Neural progenitor cell (in vitro differentiated cells): ENCODE results near the gene SLC12A7. TPM values are rescaled to one million over a fixed set of nuclear protein-coding genes. Genes with fewer than 3 reads are reported as not detected.
"Not testable (repeated sequence)": the region's sequence is repeated elsewhere in the genome, so short reads cannot be mapped to it uniquely, and the experiment has no call there.

Source experiments
- DNase-seq: peaks from one replicate; pipeline ENCODE4 v3.0.0-alpha.2; 2016; ENCODE audit warnings: low spot score
- H2AFZ ChIP-seq: fragments of 200-600 bp; sonication (generic); replicated peaks from 2 replicates; pipeline ENCODE4 v1.6.1; 2016; ENCODE audit warnings: antibody characterized with exemption
- H3F3A ChIP-seq: fragments of 200-600 bp; sonication (generic); 2 replicates; pipeline ENCODE4 v1.6.1; 2016; ENCODE audit warnings: antibody characterized with exemption, low read depth
- H3K27ac ChIP-seq: fragments of 200-600 bp; sonication (generic); 2 replicates; pipeline ENCODE4 v1.5.1; 2016; ENCODE audit warnings: mild to moderate bottlenecking
- H3K27me3 ChIP-seq: fragments of 200-600 bp; sonication (generic); 2 replicates; pipeline ENCODE4 v1.6.1; 2016; ENCODE audit warnings: mild to moderate bottlenecking, moderate library complexity
- H3K36me3 ChIP-seq: fragments of 200-600 bp; sonication (generic); 2 replicates; pipeline ENCODE4 v1.5.1; 2016
- H3K4me1 ChIP-seq: fragments of 200-600 bp; sonication (generic); 2 replicates; pipeline ENCODE4 v1.6.1; 2016; ENCODE audit warnings: mixed run types
- H3K4me2 ChIP-seq: fragments of 200-600 bp; sonication (generic); 2 replicates; pipeline ENCODE4 v1.6.1; 2016
- H3K4me3 ChIP-seq: fragments of 200-600 bp; sonication (generic); 2 replicates; pipeline ENCODE4 v1.5.1; 2016
- H3K79me2 ChIP-seq: fragments of 200-600 bp; sonication (generic); 2 replicates; pipeline ENCODE4 v1.6.1; 2016; ENCODE audit warnings: low read depth
- H3K9ac ChIP-seq: fragments of 200-600 bp; sonication (generic); 2 replicates; pipeline ENCODE4 v1.6.1; 2016
- H3K9me3 ChIP-seq: fragments of 200-600 bp; sonication (generic); 2 replicates; pipeline ENCODE4 v1.5.1; 2016; ENCODE audit warnings: low read depth
- H4K20me1 ChIP-seq: fragments of 200-600 bp; sonication (generic); 2 replicates; pipeline ENCODE4 v1.6.1; 2016; ENCODE audit warnings: low read depth
- H3K27ac Mint-ChIP-seq: 3 replicates; pipeline ENCODE4 v1.8.0; 2021; ENCODE audit warnings: mixed read lengths
- H3K27me3 Mint-ChIP-seq: 2 replicates; pipeline ENCODE4 v1.8.0; 2022; ENCODE audit warnings: low read depth, mild to moderate bottlenecking, inconsistent platforms, moderate library complexity, mixed read lengths; ENCODE audit not compliant: insufficient read depth
- H3K36me3 Mint-ChIP-seq: 3 replicates; pipeline ENCODE4 v1.8.0; 2021; ENCODE audit warnings: mixed read lengths
- H3K4me1 Mint-ChIP-seq: 3 replicates; pipeline ENCODE4 v1.8.0; 2021; ENCODE audit warnings: mixed read lengths
- H3K4me3 Mint-ChIP-seq: 3 replicates; pipeline ENCODE4 v1.8.0; 2021; ENCODE audit warnings: mild to moderate bottlenecking, moderate library complexity, mixed read lengths
- H3K9me3 Mint-ChIP-seq: 3 replicates; pipeline ENCODE4 v1.8.0; 2020; ENCODE audit warnings: mixed read lengths
- EZH2 ChIP-seq: fragments of 200-600 bp; sonication (generic); IDR thresholded peaks from 2 replicates; pipeline ENCODE4 v1.6.1; 2017; ENCODE audit warnings: antibody characterized with exemption, mild to moderate bottlenecking, moderate library complexity
- EZH2phosphoT487 ChIP-seq: fragments of 200-600 bp; sonication (generic); IDR thresholded peaks from 2 replicates; pipeline ENCODE4 v1.6.1; 2017; ENCODE audit warnings: antibody characterized with exemption
- total RNA-seq: library from RNA; depleted of rRNA; stranded (reverse); fragments of >200 nt; gene quantifications from 2 replicates; pipeline ENCODE4 v1.2.3, GENCODE V29; 2015; ENCODE audit warnings: low replicate concordance
- TF ChIP-seq, protein P1 (sequence below): fragments of 200-600 bp; sonication (generic); IDR thresholded peaks from 2 replicates; pipeline ENCODE4 v1.5.1; 2017; ENCODE audit warnings: antibody characterized with exemption, mild to moderate bottlenecking

SLC12A7 gene
- total RNA-seq, 1 donor from 2014 or later, result 7.5 TPM

- peak overlapping the region; percentile 30 for H3K4me3 Mint-ChIP-seq
- Histone ChIP-seq H2AFZ (no peak overlapping the region), H4K20me1 (no peaks in the 10 kb centered on the region), H3K4me1 (no peaks in the 10 kb centered on the region), H3K79me2 (no peaks in the 10 kb centered on the region), H3F3A (no peaks in the 10 kb centered on the region), H3K4me3 (no peak overlapping the region), H3K4me2 (no peak overlapping the region), H3K27ac (no peak overlapping the region), H3K9ac (no peak overlapping the region), H3K9me3 (no peaks in the 10 kb centered on the region), H3K27me3 (peaks cover 69% of the 10 kb centered on the region), H3K36me3 (no peaks in the 10 kb centered on the region)
- no peak for TF ChIP-seq EZH2phosphoT487
- TF ChIP-seq, protein P1, sequence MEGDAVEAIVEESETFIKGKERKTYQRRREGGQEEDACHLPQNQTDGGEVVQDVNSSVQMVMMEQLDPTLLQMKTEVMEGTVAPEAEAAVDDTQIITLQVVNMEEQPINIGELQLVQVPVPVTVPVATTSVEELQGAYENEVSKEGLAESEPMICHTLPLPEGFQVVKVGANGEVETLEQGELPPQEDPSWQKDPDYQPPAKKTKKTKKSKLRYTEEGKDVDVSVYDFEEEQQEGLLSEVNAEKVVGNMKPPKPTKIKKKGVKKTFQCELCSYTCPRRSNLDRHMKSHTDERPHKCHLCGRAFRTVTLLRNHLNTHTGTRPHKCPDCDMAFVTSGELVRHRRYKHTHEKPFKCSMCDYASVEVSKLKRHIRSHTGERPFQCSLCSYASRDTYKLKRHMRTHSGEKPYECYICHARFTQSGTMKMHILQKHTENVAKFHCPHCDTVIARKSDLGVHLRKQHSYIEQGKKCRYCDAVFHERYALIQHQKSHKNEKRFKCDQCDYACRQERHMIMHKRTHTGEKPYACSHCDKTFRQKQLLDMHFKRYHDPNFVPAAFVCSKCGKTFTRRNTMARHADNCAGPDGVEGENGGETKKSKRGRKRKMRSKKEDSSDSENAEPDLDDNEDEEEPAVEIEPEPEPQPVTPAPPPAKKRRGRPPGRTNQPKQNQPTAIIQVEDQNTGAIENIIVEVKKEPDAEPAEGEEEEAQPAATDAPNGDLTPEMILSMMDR, result no peak
- no peak for TF ChIP-seq EZH2
- H3K4me1 Mint-ChIP-seq, result peaks cover 20% of the 10 kb centered on the region
- H3K9me3 Mint-ChIP-seq, result no peaks in the 10 kb centered on the region
- peaks cover under 1% of the 10 kb centered on the region for H3K36me3 Mint-ChIP-seq
- H3K27me3 Mint-ChIP-seq, result peaks cover 23% of the 10 kb centered on the region
- DNase-seq, result no peak
- no peak overlapping the region for H3K27ac Mint-ChIP-seq
These were observed 109.0 kb downstream of the SLC12A7 start for GRCh38 chr5:1002836-1003235.

DNA sequence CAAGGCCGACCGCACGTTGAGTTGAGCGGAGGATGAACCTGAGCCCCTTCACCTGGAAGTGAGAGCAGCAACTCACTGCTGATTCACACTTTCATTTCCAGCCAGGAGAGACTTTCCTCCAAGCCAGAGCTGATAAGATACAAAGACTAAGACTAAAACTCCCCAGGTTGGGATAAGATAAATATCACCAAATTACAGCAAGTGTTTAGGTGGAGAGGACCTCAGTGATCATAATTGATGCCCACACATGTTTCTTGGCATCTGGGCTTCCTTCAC lies 109.7 kb downstream of the SLC12A7 start:
- Histone ChIP-seq H3K9me3 (no peaks in the 10 kb centered on the region), H3K27me3 (peaks cover 62% of the 10 kb centered on the region), H3K4me3 (no peak overlapping the region), H3K27ac (no peak overlapping the region), H3K4me1 (no peaks in the 10 kb centered on the region), H3K4me2 (no peak overlapping the region), H4K20me1 (no peaks in the 10 kb centered on the region), H3K9ac (no peak overlapping the region), H3F3A (no peaks in the 10 kb centered on the region), H2AFZ (no peak overlapping the region), H3K36me3 (no peaks in the 10 kb centered on the region), H3K79me2 (no peaks in the 10 kb centered on the region)
- peaks cover 21% of the 10 kb centered on the region for H3K4me1 Mint-ChIP-seq
- no peak for DNase-seq
- H3K27ac Mint-ChIP-seq, result peak overlapping the region; percentile 17
- H3K27me3 Mint-ChIP-seq, result peaks cover 20% of the 10 kb centered on the region
- no peak for TF ChIP-seq EZH2phosphoT487
- no peak for TF ChIP-seq EZH2
- TF ChIP-seq, protein P1, result no peak
- no peaks in the 10 kb centered on the region for H3K36me3 Mint-ChIP-seq
- H3K9me3 Mint-ChIP-seq, result no peaks in the 10 kb centered on the region
- H3K4me3 Mint-ChIP-seq, result peak overlapping the region; percentile 18

DNA sequence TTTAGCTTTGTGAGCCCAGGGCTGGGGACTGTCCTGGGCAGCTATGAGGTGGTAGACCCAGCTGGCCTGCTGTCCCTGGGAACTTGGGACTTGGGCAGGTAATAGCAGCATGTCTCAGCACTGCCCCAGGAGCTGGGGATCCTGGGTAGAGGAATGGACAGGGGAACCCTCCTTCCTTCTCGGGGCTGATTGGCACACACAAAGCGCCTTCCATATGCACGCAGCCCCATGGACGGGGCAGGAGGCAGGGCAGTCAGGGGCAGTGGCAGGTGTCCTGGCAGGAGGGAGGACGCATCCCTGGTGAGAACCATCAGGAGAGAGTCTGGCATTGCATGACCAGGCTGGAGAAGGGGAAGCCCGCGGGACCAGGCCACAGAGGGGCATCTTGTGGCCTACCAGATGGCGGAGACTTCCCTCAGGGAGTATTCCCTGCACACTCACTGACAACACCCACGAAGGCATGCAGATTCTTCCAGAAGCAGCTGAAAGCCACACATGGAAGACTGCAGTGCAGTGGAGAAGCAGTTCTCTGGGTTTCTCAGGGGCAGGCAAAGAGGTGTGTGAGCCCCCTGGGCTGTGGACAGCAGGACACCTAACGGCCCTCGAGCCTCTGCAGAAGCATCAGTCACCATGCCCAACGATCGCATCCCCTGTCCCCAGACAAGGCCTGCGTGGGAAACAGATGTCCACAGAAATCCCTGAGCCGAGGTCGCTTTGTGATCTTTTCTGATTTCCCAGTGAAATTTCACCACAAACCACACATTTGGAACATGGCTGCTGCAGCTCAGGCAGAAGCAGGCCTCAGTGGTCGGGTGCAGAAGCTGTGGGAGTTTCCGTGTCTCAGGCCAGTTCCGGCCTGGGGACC lies 110.2 kb downstream of the SLC12A7 start:
- DNase-seq, result no peak
- Mint-ChIP-seq H3K9me3 (no peaks in the 10 kb centered on the region), H3K27me3 (peaks cover 16% of the 10 kb centered on the region), H3K4me3 (peak overlapping the region; percentile 18), H3K36me3 (no peaks in the 10 kb centered on the region), H3K27ac (peak overlapping the region; percentile 17), H3K4me1 (peaks cover 26% of the 10 kb centered on the region)
- no peaks in the 10 kb centered on the region for H3K9me3 ChIP-seq
- H4K20me1 ChIP-seq, result no peaks in the 10 kb centered on the region
- TF ChIP-seq, protein P1, result no peak
- no peak for TF ChIP-seq EZH2
- TF ChIP-seq EZH2phosphoT487, result no peak
- no peak overlapping the region for H3K9ac ChIP-seq
- H3F3A ChIP-seq, result no peaks in the 10 kb centered on the region
- H3K27ac ChIP-seq, result no peak overlapping the region
- H3K36me3 ChIP-seq, result no peaks in the 10 kb centered on the region
- no peak overlapping the region for H2AFZ ChIP-seq
- H3K79me2 ChIP-seq, result no peaks in the 10 kb centered on the region
- peaks cover 57% of the 10 kb centered on the region for H3K27me3 ChIP-seq
- H3K4me1 ChIP-seq, result no peaks in the 10 kb centered on the region
- no peak overlapping the region for H3K4me3 ChIP-seq
- H3K4me2 ChIP-seq, result no peak overlapping the region

- H3K9me3 ChIP-seq, H3K4me3 Mint-ChIP-seq, H4K20me1 ChIP-seq, H3K36me3 Mint-ChIP-seq, H3K4me1 ChIP-seq, H3K9me3 Mint-ChIP-seq, H3K9ac ChIP-seq, H3F3A ChIP-seq, H3K4me2 ChIP-seq, H3K4me3 ChIP-seq, H3K36me3 ChIP-seq, H3K27ac Mint-ChIP-seq, H2AFZ ChIP-seq, H3K79me2 ChIP-seq, DNase-seq, H3K27ac ChIP-seq: not testable (repeated sequence)
- peaks cover 14% of the 10 kb centered on the region for H3K27me3 Mint-ChIP-seq
- H3K27me3 ChIP-seq, result peaks cover 49% of the 10 kb centered on the region
- H3K4me1 Mint-ChIP-seq, result peaks cover 28% of the 10 kb centered on the region
These were observed 111.0 kb downstream of the SLC12A7 start for GRCh38 chr5:1000831-1001230.
